HG02759 (cell line): ENCODE measurements around the gene FAHD2A.
"Not testable (repeated sequence)": the region's sequence is repeated elsewhere in the genome, so short reads cannot be mapped to it uniquely, and the experiment has no call there.

ENCODE experiments used
- ATAC-seq: cut with Tn5 transposase; IDR thresholded peaks from one replicate; pipeline ENCODE4 v1.9.1; 2021; ENCODE audit warnings: mild to moderate bottlenecking, moderate library complexity; ENCODE audit not compliant: unreplicated experiment

The FAHD2A gene

GRCh38 chr2:95402370-95403203 lies at the start of gene FAHD2A:
Gene FAHD2A, plus strand, starts transcription at chr2:95402708. Its CDS starts 2,851 bp downstream, at chr2:95405559.
- peak; percentile 98 for ATAC-seq

DNA sequence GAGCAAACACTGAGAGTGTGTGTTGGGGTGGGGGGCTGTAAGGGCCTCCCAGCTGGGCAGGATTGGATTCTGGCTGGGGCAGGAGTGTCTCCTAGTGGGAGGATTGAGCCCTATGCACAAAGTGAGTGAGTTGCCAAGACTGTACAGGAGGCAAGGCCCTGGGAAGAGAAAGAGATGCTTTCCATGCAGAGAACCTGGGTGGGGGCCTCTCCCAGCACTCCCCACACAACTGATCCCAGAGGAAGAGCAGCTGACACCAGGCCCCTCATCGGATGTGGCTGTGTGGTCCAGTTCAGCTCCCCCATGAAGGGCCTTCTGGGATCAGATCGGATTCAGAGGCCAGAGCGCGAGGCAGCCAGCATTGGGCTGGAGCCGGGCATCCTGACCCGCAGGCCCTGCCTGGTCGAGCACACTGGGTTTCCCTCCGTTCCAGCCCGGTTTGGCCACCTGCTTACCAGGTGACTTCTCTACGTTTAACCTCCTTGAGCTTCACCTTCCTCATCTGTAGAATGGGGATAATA lies 49.4 kb upstream of the FAHD2A start:
- ATAC-seq: no peak

- no peak for ATAC-seq
Observed at GRCh38 chr2:95353613-95354468, 48.7 kb upstream of the FAHD2A start.

GRCh38 chr2:95354469-95354901 lies 48.0 kb upstream of the FAHD2A start:
- no peak for ATAC-seq

DNA sequence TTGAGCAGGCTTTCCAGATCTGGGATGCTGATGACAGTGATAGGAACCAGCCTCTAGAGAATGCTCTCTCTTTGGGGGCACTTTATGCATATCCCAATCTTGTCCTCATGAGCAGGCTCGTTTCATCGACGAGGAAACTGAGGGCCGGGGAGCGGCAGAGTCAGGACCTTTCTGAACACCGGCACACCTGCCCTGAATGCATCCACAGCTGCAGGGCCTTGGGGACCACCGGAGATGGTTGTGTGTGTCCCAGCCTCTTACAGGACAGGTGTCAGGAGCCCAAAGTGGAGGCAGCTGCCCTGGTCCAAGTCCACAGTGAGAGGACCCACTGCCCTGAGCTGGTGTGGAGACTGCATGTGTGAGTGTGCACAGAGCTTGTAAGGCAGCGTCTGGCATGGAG lies 47.6 kb upstream of the FAHD2A start:
- ATAC-seq: no peak

- not testable (repeated sequence) for ATAC-seq
Observed at GRCh38 chr2:95355486-95355885, 47.0 kb upstream of the FAHD2A start.

DNA sequence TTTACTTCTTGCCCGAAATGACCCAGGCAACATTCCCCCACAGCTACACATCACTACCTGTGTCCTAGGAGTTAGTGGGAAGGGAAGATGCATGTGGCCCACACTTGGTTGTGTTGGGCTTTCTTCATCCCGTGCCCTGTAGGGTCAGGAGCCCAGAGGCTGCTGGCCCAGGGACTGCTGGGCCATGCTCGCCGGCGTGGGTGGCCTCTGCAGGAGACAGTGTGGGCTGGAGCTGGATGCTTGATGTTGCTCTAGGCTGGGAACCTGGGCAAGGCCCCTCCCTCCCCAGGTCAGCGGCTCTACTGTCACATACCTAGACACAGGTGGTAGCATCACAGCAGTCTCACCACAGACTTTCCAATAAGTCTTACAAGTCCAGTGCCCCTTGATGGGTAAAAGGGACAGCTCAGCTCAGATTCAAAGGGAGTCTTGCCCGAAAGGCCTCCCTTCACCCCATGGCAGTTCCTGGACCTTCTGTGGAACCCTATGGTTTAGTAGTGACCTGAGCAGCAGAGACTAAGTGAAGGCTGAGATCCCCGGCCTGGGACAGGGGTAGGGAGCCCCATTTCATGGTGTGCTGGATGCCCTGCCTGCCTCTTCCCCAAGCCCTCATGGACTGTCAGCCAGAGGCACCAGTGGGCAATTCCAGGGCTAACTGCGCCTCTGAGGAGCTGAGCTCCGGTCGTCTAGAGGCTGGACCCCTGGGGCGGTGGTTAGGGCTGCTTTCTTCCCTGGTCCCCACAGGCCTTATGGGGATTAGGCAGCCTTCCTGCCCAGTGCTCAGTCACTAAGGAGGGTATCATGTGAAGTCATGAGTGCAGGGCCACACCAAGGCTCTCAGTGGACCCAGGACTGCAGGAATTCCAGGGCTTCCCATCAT lies 45.4 kb upstream of the FAHD2A start:
- ATAC-seq: no peak

GRCh38 chr2:95357717-95358280 lies 44.7 kb upstream of the FAHD2A start:
- ATAC-seq: no peak

- no peak for ATAC-seq
Observed at GRCh38 chr2:95359031-95359430, 43.5 kb upstream of the FAHD2A start.

GRCh38 chr2:95359501-95359930 lies 43.0 kb upstream of the FAHD2A start:
- no peak for ATAC-seq

- no peak for ATAC-seq
Observed at GRCh38 chr2:95361216-95361980, 41.1 kb upstream of the FAHD2A start.

DNA sequence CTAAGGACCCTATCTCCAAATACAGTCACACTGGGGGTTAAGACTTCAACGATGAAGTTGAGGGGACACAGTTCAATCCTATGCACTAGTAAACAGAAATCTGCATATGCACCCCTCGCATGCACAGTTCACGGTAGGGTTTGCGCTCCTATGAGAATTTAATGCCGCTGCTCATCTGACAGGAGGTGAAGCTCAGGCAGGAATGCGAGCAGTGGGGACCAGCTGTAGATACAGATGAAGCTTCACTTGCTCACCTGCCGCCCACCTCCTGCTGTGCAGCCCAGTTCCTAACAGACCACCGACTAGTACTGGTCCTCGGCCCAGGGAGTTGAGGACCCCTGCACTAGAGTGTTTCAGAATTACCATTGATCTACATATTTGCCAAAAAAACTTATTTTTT lies 40.0 kb upstream of the FAHD2A start:
- no peak for ATAC-seq

GRCh38 chr2:95366514-95366913 lies 36.0 kb upstream of the FAHD2A start:
- ATAC-seq: no peak

GRCh38 chr2:95372216-95372829 lies 30.2 kb upstream of the FAHD2A start:
- ATAC-seq: no peak

- no peak for ATAC-seq
Observed at GRCh38 chr2:95372845-95373244, 29.7 kb upstream of the FAHD2A start.

GRCh38 chr2:95374029-95374428 lies 28.5 kb upstream of the FAHD2A start:
- no peak for ATAC-seq

GRCh38 chr2:95374451-95374920 lies 28.0 kb upstream of the FAHD2A start:
- ATAC-seq: no peak

GRCh38 chr2:95374921-95375471 lies 27.5 kb upstream of the FAHD2A start:
- no peak for ATAC-seq
